HepG2 (cell line): ENCODE data around the gene ABCE1.

Experiments
- CREB1 ChIP-seq, 2 experiments: fragments of 450-650 bp in 1 of 2; IDR thresholded peaks; 2 replicates each; pipeline ENCODE4 v1.6.1; 2016 to 2017; ENCODE audit warnings: control low read depth in 1 of 2, mild to moderate bottlenecking in 1 of 2, missing compliant biosample characterization in 1 of 2, missing genetic modification characterization in 1 of 2
- CREM ChIP-seq, 2 experiments: sonication (generic) in 1 of 2; formaldehyde crosslinking in 1 of 2; IDR thresholded peaks; 2 replicates each; pipeline versions ENCODE4 v1.4.0 to v1.6.1; 2016 to 2020; ENCODE audit warnings: antibody characterized with exemption in 1 of 2, mild to moderate bottlenecking in 1 of 2, missing genetic modification reagents in 1 of 2
- ELF1 ChIP-seq: sonication (generic); formaldehyde crosslinking; IDR thresholded peaks from 2 replicates; pipeline ENCODE4 v1.4.0; 2020; ENCODE audit warnings: missing genetic modification reagents
- HMG20B ChIP-seq: conservative IDR thresholded peaks from 2 replicates; pipeline ENCODE4 v1.6.1; 2016; ENCODE audit warnings: missing genetic modification reagents, missing compliant biosample characterization
- ZGPAT ChIP-seq: IDR thresholded peaks from 2 replicates; pipeline ENCODE4 v1.6.1; 2016; ENCODE audit warnings: mild to moderate bottlenecking
- TF ChIP-seq, protein P1 (sequence below): sonication (generic); formaldehyde crosslinking; IDR thresholded peaks from 2 replicates; pipeline ENCODE4 v1.5.0; 2020; ENCODE audit warnings: mild to moderate bottlenecking, missing genetic modification reagents, moderate library complexity
- TF ChIP-seq, protein P2 (sequence below): sonication (generic); formaldehyde crosslinking; IDR thresholded peaks from 2 replicates; pipeline ENCODE4 v1.4.0; 2020; ENCODE audit warnings: mild to moderate bottlenecking, missing genetic modification reagents

GRCh38 chr4:145132511-145133098 lies 34.5 kb downstream of the ABCE1 start:
- TF ChIP-seq, protein P1, sequence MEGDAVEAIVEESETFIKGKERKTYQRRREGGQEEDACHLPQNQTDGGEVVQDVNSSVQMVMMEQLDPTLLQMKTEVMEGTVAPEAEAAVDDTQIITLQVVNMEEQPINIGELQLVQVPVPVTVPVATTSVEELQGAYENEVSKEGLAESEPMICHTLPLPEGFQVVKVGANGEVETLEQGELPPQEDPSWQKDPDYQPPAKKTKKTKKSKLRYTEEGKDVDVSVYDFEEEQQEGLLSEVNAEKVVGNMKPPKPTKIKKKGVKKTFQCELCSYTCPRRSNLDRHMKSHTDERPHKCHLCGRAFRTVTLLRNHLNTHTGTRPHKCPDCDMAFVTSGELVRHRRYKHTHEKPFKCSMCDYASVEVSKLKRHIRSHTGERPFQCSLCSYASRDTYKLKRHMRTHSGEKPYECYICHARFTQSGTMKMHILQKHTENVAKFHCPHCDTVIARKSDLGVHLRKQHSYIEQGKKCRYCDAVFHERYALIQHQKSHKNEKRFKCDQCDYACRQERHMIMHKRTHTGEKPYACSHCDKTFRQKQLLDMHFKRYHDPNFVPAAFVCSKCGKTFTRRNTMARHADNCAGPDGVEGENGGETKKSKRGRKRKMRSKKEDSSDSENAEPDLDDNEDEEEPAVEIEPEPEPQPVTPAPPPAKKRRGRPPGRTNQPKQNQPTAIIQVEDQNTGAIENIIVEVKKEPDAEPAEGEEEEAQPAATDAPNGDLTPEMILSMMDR (CRISPR knock-in tag) = no peak
- no peak for TF ChIP-seq ZGPAT (CRISPR knock-in tag)
- TF ChIP-seq ELF1 (CRISPR knock-in tag) = no peak
- TF ChIP-seq CREM (IDR thresholded peaks at IDR 0.05) = no peak
- no peak for TF ChIP-seq CREM (CRISPR knock-in tag; IDR thresholded peaks at IDR 0.05)
- TF ChIP-seq HMG20B = no peak
- TF ChIP-seq, protein P2, sequence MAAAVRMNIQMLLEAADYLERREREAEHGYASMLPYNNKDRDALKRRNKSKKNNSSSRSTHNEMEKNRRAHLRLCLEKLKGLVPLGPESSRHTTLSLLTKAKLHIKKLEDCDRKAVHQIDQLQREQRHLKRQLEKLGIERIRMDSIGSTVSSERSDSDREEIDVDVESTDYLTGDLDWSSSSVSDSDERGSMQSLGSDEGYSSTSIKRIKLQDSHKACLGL = no peak
- TF ChIP-seq CREB1 (IDR thresholded peaks at IDR 0.05) = no peak
- no peak for TF ChIP-seq CREB1 (CRISPR knock-in tag; IDR thresholded peaks at IDR 0.05)
